C4-2B (cell line): ENCODE data around the gene ALDOA.

ENCODE experiments used
- H3K27ac ChIP-seq: fragments of 450-650 bp; 2 replicates; pipeline ENCODE4 v1.5.1; 2017
- ZFX ChIP-seq: fragments of 450-650 bp; IDR thresholded peaks from 2 replicates; pipeline ENCODE4 v1.6.1; 2017
- TF ChIP-seq, protein P1 (sequence below): fragments of 450-650 bp; conservative IDR thresholded peaks from 2 replicates; pipeline ENCODE4 v1.5.1; 2017; ENCODE audit warnings: mild to moderate bottlenecking

The ALDOA gene

DNA sequence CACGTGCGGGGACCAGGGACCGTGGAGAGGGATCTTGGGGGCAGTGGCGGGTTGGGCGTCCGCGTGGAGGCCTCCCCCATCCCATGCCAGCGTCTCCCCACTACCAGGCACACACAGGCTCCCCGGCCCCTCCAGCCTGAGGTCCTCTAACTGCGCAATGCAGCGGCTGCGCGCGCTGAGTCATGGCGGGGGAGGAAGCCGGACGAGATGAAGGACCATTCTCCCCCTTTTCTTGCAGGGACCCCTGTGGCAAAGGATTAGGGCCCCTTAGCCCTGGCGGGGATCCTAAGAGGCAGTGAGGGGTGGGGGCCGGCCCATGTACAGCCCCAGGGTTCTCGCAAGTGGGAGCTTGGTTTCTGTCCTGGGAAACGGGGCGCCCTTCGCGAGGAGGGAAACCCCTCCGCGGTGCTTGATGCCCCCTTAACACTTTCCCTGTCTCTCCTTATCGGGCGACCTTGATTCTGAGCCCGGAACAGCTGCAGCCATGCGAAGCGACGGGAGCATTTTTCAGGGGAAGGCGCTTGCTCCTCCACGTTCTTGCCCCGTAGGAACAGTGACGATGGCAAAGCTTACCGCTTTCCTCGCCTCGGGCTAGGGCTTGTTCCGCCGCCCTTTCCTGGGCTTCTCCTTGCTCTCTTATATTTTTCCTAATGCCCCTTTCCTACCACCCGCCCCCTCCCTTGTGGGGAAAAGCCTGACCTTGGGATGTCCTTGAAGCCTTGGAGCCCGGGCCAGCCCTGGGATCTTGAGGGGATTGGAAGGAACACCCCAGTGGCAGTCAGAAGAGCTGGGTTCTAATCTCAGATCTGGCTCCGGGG is 592 bp downstream of the ALDOA start:
- peak overlapping the region; percentile 98 for H3K27ac ChIP-seq
- TF ChIP-seq, protein P1, sequence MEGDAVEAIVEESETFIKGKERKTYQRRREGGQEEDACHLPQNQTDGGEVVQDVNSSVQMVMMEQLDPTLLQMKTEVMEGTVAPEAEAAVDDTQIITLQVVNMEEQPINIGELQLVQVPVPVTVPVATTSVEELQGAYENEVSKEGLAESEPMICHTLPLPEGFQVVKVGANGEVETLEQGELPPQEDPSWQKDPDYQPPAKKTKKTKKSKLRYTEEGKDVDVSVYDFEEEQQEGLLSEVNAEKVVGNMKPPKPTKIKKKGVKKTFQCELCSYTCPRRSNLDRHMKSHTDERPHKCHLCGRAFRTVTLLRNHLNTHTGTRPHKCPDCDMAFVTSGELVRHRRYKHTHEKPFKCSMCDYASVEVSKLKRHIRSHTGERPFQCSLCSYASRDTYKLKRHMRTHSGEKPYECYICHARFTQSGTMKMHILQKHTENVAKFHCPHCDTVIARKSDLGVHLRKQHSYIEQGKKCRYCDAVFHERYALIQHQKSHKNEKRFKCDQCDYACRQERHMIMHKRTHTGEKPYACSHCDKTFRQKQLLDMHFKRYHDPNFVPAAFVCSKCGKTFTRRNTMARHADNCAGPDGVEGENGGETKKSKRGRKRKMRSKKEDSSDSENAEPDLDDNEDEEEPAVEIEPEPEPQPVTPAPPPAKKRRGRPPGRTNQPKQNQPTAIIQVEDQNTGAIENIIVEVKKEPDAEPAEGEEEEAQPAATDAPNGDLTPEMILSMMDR, result no peak
- no peak for TF ChIP-seq ZFX

DNA sequence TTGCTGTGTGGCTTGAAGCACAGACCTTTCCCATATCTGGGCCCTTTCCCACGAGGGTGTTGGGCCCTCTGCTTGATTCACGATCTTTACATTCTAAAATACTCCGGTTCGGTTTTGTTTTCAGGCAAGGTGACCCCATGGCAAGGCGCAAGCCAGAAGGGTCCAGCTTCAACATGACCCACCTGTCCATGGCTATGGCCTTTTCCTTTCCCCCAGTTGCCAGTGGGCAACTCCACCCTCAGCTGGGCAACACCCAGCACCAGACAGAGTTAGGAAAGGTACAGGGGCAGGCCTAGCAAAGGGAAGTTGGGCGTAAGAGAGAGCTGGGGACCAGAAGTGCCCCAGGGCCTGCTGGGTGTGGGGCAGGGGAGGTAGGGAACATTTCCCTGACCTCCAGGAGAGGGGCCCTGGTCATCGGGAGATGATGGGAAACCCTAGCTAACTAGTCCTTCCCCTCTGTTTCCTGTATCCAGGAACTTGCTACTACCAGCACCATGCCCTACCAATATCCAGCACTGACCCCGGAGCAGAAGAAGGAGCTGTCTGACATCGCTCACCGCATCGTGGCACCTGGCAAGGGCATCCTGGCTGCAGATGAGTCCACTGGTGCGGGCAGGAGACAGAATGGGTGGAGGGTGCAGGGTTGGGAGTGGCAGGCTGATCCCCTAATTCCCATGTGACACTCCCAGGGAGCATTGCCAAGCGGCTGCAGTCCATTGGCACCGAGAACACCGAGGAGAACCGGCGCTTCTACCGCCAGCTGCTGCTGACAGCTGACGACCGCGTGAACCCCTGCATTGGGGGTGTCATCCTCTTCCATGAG is 1.4 kb downstream of the ALDOA start:
- peak overlapping the region; percentile 98 for H3K27ac ChIP-seq
- TF ChIP-seq, protein P1, result no peak
- no peak for TF ChIP-seq ZFX

DNA sequence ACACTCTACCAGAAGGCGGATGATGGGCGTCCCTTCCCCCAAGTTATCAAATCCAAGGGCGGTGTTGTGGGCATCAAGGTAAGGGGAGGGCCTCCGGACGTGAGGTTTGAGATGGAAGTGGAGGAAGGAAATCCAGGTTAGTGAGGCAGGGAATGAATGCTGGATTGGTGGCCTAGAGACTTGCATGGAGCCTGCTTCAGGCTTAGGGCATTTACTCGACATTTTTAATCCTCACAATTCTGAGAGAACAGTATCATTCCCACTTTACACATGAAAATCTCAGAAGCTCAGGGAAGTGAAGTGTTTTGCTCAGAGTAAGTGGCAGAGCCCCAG is 2.0 kb downstream of the ALDOA start:
- no peak for TF ChIP-seq ZFX
- TF ChIP-seq, protein P1, result no peak
- peak overlapping the region; percentile 98 for H3K27ac ChIP-seq

DNA sequence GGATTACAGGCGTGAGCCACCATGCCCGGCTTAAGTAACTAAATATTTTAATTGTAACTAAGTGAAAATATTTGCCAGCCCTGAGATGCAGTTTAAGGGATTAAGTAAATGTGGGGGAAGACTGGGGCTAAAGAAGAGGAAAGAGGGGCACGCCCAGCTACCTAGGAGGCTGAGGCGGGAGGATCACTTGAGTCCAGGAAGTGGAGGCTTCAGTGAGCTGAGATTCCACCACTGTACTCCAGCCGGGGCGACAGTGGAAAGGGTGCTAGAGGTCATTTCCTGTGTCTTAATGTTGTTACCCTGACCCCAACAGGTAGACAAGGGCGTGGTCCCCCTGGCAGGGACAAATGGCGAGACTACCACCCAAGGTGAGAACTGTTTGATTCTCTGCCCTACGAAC is 2.8 kb downstream of the ALDOA start:
- H3K27ac ChIP-seq, result no peak overlapping the region
- no peak for TF ChIP-seq ZFX
- TF ChIP-seq, protein P1, result no peak

DNA sequence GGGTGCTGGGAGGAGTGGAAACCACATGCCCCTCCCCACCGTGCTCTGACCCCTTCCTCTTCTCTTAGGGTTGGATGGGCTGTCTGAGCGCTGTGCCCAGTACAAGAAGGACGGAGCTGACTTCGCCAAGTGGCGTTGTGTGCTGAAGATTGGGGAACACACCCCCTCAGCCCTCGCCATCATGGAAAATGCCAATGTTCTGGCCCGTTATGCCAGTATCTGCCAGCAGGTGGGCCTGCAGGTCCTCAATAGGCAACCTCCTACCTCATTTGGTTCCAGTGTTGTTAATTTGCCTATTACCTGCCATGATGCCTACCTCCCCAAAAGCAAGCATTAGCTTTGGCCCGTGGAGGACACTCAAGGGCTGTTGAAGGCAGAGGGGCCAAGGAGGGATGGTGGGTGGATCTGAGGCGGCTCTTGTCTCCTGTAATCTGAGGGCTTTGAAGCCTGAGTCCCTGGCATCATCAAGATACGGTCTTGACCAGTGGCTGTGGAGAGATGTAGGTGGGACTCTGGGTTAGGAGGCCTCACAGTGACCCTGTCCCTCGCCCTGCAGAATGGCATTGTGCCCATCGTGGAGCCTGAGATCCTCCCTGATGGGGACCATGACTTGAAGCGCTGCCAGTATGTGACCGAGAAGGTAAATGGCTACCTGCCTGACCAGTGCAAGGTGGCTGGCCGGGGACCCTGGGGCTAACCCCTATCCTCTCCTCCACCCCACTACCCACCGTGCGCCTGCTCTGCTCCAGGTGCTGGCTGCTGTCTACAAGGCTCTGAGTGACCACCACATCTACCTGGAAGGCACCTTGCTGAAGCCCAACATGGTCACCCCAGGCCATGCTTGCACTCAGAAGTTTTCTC is 3.4 kb downstream of the ALDOA start:
- TF ChIP-seq, protein P1, result no peak; the same call in 1 of the 2 replicates
- no peak for TF ChIP-seq ZFX
- H3K27ac ChIP-seq, result no peak overlapping the region

DNA sequence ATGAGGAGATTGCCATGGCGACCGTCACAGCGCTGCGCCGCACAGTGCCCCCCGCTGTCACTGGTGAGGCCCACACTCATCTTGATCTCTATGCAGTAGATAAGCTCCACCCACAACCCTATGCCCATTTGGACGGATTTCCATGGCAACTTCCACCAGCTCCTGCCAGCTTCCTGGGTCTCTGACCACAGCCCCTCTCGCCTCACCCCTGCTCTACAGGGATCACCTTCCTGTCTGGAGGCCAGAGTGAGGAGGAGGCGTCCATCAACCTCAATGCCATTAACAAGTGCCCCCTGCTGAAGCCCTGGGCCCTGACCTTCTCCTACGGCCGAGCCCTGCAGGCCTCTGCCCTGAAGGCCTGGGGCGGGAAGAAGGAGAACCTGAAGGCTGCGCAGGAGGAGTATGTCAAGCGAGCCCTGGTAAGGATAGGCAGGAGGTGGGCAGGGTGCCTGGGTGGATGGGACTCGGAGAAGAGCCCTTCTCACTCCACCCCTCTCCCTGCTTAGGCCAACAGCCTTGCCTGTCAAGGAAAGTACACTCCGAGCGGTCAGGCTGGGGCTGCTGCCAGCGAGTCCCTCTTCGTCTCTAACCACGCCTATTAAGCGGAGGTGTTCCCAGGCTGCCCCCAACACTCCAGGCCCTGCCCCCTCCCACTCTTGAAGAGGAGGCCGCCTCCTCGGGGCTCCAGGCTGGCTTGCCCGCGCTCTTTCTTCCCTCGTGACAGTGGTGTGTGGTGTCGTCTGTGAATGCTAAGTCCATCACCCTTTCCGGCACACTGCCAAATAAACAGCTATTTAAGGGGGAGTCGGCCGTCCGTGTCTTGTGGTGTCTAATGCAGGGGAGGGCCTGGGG is 4.3 kb downstream of the ALDOA start:
- TF ChIP-seq, protein P1, result no peak
- no peak for TF ChIP-seq ZFX
- H3K27ac ChIP-seq, result no peak overlapping the region
